VCaP (cell line): Measurements from ENCODE around the gene HAAO.

Source experiments
- H3K27ac ChIP-seq: fragments of 450-650 bp; 2 replicates; pipeline ENCODE4 v1.5.1; 2017
- TF ChIP-seq, protein P1 (sequence below): fragments of 450-650 bp; conservative IDR thresholded peaks from 2 replicates; pipeline ENCODE4 v1.5.1; 2017; ENCODE audit warnings: mild to moderate bottlenecking, moderate library complexity

Gene HAAO

DNA sequence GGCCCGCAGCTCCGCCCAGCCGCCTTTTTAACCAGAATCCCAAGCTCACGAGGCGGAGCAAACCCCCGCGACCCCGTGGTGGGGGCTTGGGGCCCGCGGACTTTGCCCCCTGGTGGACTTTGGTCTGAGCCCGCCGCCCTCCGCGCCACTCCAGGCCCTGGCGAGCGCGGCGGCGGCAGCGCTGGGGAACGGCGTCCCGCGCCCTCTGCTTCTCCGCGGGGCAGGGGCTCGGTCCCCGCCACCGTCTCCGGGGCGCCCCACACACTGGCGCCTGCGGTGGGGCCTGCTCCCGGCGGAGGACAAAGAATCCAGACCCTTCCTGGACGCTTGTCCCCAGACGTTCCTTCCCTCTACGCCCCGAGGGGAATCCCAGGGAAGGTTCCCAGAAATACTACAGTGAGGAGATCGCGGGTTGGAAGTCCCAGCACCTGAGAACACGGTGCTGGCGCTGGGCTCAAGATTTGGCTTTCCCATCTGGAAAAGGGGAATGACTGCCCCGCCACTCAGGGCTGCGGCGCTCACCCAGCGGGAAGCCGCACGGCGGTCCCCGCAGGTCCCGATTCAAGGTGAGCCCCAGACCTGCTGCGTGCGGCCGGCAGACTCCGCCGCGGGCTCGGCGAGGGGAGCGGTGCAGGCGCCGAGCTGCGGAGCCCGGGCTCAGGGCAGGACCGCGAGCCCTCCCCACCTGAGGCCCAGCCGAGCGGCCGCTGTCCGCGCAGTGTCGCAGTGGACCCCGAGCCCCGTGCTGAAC lies at the start of gene HAAO:
HAAO (minus strand) TSS at position 1 of the 751 bp plus-strand sequence. CDS start 47 bp downstream, outside the sequence.
- TF ChIP-seq, protein P1, sequence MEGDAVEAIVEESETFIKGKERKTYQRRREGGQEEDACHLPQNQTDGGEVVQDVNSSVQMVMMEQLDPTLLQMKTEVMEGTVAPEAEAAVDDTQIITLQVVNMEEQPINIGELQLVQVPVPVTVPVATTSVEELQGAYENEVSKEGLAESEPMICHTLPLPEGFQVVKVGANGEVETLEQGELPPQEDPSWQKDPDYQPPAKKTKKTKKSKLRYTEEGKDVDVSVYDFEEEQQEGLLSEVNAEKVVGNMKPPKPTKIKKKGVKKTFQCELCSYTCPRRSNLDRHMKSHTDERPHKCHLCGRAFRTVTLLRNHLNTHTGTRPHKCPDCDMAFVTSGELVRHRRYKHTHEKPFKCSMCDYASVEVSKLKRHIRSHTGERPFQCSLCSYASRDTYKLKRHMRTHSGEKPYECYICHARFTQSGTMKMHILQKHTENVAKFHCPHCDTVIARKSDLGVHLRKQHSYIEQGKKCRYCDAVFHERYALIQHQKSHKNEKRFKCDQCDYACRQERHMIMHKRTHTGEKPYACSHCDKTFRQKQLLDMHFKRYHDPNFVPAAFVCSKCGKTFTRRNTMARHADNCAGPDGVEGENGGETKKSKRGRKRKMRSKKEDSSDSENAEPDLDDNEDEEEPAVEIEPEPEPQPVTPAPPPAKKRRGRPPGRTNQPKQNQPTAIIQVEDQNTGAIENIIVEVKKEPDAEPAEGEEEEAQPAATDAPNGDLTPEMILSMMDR: no peak
- no peak within 1 kb of the TSS for H3K27ac ChIP-seq

DNA sequence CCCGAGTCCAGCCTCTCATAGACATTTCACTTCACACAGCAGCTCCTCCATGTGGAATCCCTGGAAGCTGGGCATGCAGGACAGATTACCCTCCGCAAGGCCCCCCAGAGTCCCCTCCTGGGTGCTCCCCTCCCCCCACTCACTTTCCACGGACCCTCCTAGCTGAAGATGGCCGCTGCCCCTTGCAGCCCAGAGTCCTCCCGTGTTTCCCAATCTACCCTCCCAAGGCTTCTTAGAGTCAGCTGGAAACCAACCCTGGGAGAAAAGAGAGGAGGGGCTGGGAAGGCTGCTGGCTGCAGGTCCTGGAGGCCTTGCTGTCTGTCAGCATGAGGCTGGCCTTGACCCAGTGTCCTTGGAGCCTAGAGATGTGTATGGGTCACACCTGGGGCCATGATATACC lies 49.0 kb upstream of the HAAO start:
- TF ChIP-seq, protein P1: no peak
- H3K27ac ChIP-seq: no peak overlapping the region

DNA sequence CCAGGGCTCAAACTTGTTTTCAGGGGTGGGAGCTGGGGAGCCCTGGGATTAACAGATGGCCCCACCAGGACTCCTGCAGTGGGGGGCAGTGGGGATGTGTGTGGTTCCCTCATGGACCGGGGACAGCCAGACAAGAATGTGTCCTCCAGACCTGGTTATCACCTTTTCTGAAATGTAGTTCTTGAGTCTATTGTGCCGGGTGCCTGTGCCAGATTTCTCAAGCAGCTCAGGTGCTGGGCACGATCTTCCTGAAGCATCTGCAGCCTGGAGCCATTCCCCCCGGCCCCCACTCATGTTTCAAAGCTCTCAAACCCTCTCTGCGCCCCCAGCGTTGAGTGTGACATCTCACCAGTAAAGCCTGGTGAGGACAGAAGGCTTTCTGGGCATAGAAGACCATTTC lies 48.4 kb upstream of the HAAO start:
- no peak overlapping the region for H3K27ac ChIP-seq
- TF ChIP-seq, protein P1: no peak

DNA sequence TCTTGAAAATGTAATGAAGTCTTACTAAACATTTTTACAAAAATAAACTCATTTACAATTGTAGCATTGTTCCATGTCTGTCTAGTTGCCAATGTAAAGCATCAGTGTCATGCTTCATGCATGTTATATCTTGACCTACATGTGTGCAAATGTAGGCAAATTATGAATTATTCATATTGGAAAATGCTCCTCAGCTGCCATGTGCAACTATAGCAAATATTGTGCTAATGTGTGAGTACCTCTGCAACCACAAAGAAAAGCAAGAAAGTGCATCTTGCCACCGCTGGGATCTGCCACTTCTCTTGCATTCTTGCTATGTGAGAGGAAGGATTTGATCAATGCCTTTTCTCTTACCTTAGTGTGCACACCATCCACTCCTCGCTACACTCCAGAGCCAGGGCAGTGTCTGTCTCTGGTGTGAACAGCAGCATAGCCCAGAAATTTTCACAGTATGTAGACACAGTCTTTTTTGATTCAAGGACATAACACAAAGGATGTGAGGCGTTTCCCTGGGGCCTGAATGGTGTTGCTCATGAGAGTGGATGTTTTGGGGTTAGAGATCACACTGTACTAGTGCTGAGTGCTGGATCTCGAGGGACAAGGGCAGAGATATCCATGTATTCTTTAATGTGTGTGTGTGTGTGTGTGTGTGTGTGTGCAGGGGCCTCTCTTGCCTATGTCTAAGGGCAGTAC lies 47.6 kb upstream of the HAAO start:
- no peak overlapping the region for H3K27ac ChIP-seq
- TF ChIP-seq, protein P1: no peak

DNA sequence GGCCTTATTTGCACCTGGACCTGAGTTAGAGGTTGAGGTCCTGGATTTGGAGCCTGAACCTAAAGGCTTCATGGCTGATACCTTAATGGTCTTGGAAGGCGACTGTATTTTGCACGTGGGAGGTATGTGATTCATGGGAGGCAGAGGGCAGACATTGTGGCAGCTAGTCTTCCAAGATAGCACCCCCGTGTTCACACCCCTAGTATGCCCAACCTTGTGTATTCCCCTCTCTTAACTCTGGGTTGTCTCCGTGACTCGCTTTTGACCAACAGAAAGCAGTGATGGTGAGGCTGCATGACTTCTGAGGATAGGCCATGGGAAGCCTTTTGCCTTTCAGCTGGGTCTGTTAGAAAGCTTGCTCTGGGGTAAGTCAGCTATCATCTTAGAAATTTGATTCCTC lies 45.8 kb upstream of the HAAO start:
- no peak overlapping the region for H3K27ac ChIP-seq
- TF ChIP-seq, protein P1: no peak

DNA sequence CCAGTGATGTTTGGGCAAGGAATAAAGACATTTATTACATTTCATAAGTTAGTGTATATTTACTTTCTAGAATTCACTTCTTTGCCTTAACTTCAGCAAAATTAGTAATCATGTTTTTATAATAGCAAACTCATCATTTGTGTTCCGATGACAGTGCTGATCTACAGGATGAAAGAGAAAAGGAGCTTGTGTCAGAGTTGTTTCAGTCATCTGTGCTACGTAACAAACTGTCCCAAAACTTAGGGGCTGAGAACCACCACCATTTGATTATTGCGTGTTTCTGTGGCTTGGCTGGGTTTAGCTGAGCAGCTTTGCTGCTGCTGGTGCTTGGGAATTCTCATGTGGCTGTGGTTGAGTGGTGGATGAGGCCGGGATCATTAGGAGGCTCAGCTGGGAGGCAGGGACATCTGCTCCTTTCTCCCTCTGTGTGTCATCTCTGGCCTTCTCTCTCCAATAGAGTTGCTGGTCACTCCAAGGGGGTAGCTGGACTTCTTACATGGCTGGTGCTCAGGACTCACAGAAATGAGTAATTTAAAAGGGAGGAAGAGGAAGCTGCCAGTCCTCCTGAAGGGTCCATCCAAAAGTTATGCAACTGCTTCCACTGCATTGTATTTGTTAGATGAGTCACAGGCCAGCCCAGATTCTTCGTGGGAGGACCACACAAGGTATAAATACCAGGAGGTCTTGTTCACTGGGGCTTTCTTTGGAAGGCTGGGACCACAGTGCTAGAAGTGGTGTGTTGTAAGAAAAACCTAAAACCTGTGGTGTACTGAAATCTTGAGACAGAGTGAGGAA lies 43.4 kb upstream of the HAAO start:
- no peak overlapping the region for H3K27ac ChIP-seq
- TF ChIP-seq, protein P1: no peak

DNA sequence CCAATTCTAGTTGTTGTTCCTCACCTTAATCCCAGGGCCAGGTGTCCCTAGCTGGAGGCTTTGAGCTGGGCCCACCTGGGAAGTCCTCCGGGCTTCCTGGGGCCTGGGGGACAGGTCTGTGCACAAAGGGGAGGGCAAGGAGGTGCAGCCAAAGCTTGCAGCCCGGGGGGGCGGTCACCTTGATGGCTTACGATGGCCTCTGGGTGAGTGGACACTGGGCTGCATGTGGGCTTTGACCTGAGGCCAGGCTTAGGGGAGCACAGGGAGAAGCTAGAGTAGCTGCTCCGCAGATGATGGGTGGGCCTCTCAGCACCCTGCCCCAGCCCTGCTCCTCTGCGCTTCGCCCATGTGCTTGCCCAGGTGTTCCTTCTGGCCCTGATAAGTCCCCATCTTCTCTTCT lies 41.8 kb upstream of the HAAO start:
- TF ChIP-seq, protein P1: no peak
- H3K27ac ChIP-seq: no peak overlapping the region
